RCC 7860 (cell line): Measurements from ENCODE around the gene ATRNL1.
"Not testable (repeated sequence)": the region's sequence is repeated elsewhere in the genome, so short reads cannot be mapped to it uniquely, and the experiment has no call there.

ENCODE experiments used
- DNase-seq: peaks from one replicate; pipeline ENCODE4 v3.0.0-alpha.2; 2015; ENCODE audit warnings: low spot score
- FAIRE-seq: peaks from 2 replicates; lab custom pipeline; 2012; peaks lifted over from hg19 to GRCh38; lab: Jason Lieb, UNC

The ATRNL1 gene

GRCh38 chr10:115402699-115403098, 309.5 kb downstream of the ATRNL1 start:
- DNase-seq (no peak), FAIRE-seq (peak; percentile 17)

- FAIRE-seq, DNase-seq: not testable (repeated sequence)
Measured at GRCh38 chr10:115405838-115406237, 312.7 kb downstream of the ATRNL1 start.

DNA sequence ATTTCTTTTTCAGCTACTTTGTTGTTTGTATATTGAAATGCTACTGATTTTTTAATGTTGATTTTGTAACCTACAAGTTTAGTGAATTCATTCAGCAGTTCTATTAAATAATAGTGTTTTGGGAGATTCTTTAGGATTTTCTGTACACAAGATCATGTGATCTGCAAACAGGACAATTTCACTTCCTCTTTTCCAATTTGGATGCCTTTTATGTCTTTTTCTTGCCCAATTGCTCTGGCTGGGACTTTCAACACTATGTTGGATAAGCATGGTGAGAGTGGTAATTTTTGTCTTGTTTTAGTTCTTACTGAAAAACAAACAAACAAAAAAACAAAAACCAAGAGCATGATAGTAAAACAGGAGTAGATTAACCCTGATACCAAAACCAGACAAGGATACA, 316.2 kb downstream of the ATRNL1 start:
- DNase-seq: no peak
- no peak for FAIRE-seq

DNA sequence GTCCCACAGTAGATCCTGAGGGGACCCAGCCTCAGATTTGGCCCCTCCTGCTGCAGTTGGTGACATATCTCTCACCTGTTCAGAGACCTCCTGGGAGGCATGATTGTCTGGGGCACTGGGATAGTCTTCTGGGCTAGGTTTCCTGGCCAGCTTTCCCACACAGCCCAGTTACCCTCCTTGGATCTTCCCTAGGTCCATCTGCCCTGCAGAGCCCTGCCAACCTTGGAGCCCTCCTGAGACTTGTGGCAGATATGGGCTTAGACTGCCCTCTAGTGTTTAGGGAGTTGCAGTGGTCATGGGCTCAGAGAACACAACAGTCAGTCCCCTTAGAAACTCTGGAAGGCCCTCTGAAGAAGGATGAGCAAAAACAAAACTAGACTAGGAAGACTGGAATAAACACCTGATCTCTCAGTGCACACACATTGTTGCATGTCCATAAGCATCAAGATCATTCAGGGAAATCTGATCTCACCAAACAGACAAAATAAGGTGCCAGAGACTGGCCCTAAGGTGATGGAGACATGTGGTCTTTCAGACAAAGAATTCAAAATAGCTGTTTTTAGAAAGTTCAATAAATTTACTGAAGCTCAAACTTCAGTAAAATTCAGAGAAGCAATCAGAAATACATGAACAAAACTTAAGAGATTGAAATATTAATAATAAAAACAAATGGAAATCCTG, 324.6 kb downstream of the ATRNL1 start:
- no peak for FAIRE-seq
- DNase-seq: peak; percentile 49

DNA sequence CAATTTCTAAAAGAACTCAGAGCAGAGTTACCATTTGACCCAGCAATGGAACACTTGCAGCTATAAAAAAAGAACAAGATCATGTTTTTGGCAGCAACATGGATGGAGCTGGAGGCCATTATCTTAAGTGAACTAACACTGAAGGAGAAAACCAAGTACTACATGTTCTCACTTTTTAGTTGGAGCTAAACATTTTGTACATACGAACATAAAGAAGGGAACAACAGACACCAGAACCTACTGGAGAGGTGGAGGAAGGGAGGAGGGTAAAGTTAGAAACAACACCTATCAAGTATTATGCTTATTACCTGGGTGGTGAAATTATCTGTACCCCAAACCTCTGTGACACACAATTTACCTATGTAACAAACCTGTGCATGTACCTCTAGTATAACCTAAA, 329.5 kb downstream of the ATRNL1 start:
- DNase-seq (no peak), FAIRE-seq (no peak)

DNA sequence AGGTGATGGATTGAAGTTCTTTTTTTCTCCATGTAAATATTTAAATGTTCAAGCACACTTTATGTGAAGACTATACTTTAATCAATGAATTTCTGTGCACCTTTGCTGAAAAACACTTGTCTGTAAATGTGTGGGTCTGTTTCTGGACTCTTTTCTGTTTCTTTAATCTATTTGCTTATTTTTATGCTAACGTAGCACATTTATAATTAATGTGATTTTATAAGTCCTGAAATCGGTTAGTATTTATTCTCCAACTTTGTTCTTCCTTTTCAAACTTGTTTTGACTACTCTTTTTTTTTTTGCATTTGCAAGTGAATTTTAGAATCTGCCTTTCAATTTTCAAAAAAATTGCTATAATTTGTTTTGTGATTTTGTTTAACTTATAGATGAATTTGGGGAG, 334.4 kb downstream of the ATRNL1 start:
- FAIRE-seq: no peak

GRCh38 chr10:115432188-115432819, 339.1 kb downstream of the ATRNL1 start:
- FAIRE-seq: peak; percentile 78
- peak; percentile 65 for DNase-seq

More for the DNA sequence above, 334.4 kb downstream of the ATRNL1 start:
- DNase-seq: no peak

DNA sequence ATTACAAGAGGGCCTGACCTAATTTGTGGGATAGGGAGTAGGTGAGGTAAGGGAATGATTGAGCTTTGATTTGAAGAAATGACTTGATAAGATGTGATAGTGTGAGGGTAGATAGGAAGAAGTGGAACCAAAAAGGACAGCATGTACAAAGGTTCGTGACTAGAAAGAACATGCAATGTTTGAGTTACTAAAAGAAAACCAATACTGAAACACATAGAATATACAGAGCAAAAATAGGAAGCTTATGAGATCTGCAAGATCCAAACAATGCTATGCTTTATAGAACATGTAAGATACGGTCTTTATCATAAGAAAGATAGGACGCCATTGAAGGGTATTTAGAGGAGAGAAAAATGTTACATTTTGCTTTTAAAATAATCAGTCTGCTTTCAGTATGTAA, 343.8 kb downstream of the ATRNL1 start:
- FAIRE-seq (no peak), DNase-seq (no peak)

DNA sequence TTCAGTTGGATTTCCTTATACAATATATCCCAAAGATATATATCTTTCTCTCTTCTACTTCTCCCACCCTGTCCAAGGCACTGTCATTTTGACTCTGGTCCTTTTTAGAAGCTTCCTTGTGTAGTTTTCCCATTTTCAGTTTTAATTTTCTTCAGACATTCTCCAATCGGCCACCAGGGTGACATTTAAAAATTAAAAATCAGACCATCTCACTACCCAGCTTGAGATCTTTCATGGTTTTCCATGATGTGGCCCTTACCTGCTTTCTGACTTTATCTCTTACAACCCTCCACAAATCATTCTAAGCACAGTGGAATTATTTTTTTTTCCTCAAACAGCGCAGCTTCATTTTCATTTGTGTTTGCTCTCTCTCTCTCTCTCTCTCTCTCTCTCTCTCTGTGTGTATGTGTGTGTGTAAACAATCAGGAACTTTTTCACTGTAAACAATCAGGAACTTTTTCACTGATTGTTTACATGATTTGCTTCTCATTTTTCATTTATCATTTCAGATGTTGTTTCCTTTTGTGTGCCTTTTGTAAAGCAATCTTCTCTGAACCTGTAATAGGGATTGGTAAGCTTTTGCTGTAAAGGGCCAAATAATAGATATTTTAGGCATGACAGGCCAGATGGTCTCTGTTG, 348.9 kb downstream of the ATRNL1 start:
- FAIRE-seq (no peak), DNase-seq (no peak)

DNA sequence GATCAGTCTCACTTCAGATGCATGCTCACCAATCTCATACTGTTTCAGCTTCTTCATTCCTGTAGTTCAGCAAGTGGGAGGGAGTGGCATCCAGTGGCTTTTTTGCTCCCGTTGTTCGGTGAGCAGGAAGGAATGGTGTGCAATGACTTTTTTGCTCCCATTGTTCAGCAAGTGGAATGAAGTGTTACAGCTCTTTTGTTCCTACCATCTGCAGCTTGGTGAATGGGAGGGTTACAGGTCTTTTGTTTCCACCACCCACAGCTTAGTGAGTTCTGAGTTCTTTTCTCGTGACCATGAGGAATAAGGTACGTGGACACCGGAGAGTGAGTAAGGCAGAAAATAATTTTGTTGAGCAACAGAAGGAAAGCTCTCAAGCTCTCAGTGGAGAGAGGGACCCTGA, 363.6 kb downstream of the ATRNL1 start:
- no peak for FAIRE-seq
- no peak for DNase-seq

GRCh38 chr10:115483294-115483693, 390.1 kb downstream of the ATRNL1 start:
- no peak for DNase-seq
- peak; percentile 62 for FAIRE-seq

DNA sequence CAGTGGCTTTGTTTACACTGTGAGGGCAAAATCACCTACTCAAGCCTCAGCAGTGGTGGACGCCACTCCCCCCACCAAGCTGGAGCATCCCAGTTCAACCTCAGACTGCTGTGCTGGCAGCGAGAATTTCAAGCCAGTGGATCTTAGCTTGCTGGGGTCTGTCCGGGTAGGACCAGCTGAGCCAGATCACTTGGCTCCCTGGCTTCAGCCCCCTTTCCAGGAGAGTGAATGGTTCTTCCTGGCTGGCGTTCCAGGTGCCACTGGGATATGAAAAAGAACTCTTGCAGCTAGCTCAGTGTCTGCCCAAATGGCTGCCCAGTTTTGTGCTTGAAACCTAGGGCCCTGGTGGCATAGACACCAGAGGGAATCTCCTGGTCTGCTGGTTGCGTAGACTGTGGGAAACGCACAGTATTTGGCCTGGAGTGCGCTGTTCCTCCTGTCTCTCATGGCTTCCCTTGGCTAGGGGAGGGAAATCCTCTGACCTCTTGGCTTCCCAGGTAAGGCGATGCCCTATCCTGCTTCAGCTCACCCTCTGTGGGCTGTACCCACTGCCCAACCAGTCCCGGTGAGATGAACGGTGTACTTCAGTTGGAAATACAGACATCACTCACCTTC, 398.5 kb downstream of the ATRNL1 start:
- FAIRE-seq (no peak), DNase-seq (no peak)

GRCh38 chr10:115503546-115503945, 410.4 kb downstream of the ATRNL1 start:
- DNase-seq: no peak
- no peak for FAIRE-seq

GRCh38 chr10:115514895-115515294, 421.7 kb downstream of the ATRNL1 start:
- DNase-seq (no peak), FAIRE-seq (no peak)

GRCh38 chr10:115525141-115525540, 432.0 kb downstream of the ATRNL1 start:
- DNase-seq (no peak), FAIRE-seq (no peak)

DNA sequence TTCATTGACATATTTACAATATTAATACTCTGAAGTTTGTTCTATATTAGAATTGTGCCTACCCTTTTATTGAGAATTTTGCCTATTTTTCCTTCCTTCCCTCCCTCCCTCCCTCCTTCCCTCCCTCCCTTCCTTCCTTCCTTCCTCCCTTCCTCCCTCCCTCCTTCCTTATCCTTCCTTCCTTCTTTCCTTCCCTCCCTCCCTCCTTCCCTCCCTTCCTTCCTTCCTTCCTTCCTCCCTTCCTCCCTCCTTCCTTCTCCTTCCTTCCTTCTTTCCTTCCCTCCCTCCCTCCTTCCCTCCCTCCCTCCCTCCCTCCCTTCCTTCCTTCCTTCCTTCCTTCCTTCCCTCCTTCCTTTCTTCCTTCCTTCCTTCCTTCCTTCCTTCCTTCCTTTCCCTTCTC, 434.5 kb downstream of the ATRNL1 start:
- FAIRE-seq, DNase-seq: not testable (repeated sequence)

GRCh38 chr10:115536401-115536800, 443.2 kb downstream of the ATRNL1 start:
- DNase-seq: not testable (repeated sequence)

GRCh38 chr10:115539142-115539762, 446.1 kb downstream of the ATRNL1 start:
- DNase-seq (no peak), FAIRE-seq (no peak)

More at GRCh38 chr10:115536401-115536800, 443.2 kb downstream of the ATRNL1 start:
- not testable (repeated sequence) for FAIRE-seq

GRCh38 chr10:115555887-115556402, 462.8 kb downstream of the ATRNL1 start:
- no peak for FAIRE-seq
- no peak for DNase-seq

DNA sequence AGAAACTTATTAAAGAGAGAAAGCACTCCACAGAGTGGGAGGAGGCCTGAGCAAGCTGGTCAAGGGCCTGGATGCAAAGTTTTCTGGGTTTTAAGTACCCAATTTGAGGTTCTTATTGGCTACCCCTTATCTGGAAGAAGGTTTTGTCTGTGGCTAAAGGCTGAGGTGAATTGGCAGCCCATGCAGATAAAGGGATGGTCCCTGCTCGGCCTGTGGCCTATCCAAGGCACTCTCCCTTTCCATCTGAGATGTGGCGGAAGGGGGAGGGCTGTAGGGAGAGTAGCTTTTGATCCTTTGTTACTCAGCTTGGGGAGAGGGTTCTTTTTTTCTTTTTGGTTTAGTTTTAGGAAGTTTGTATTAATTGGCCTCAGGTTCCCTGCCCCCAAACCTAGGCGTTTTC, 465.1 kb downstream of the ATRNL1 start:
- DNase-seq: no peak
- FAIRE-seq: no peak

- DNase-seq (no peak), FAIRE-seq (no peak)
Measured at GRCh38 chr10:115566867-115567266, 473.7 kb downstream of the ATRNL1 start.
